GM18520 (cell line): Measurements from ENCODE around the gene VCAM1.

Experiments
- ATAC-seq: cut with Tn5 transposase; IDR thresholded peaks from one replicate; pipeline ENCODE4 v1.9.1; 2021; ENCODE audit not compliant: unreplicated experiment

VCAM1 gene

GRCh38 chr1:100722221-100722620, 2.7 kb downstream of the VCAM1 start:
- no peak for ATAC-seq

- no peak for ATAC-seq
Measured at GRCh38 chr1:100724281-100724680, 4.7 kb downstream of the VCAM1 start.

GRCh38 chr1:100730130-100730529, 10.6 kb downstream of the VCAM1 start:
- no peak for ATAC-seq

GRCh38 chr1:100731309-100731708, 11.8 kb downstream of the VCAM1 start:
- no peak for ATAC-seq

- no peak for ATAC-seq
Measured at GRCh38 chr1:100731758-100732157, 12.2 kb downstream of the VCAM1 start.

- ATAC-seq, result no peak
Measured at GRCh38 chr1:100734676-100735075, 15.1 kb downstream of the VCAM1 start.

- no peak for ATAC-seq
Measured at GRCh38 chr1:100735244-100735643, 15.7 kb downstream of the VCAM1 start.

- no peak for ATAC-seq
Measured at GRCh38 chr1:100736324-100736723, 16.8 kb downstream of the VCAM1 start.

GRCh38 chr1:100736746-100737145, 17.2 kb downstream of the VCAM1 start:
- ATAC-seq, result no peak

GRCh38 chr1:100746542-100746932, 27.0 kb downstream of the VCAM1 start:
- ATAC-seq, result no peak

- no peak for ATAC-seq
Measured at GRCh38 chr1:100747771-100748170, 28.2 kb downstream of the VCAM1 start.

GRCh38 chr1:100750005-100750885, 30.7 kb downstream of the VCAM1 start:
- ATAC-seq, result no peak

GRCh38 chr1:100752791-100753190, 33.2 kb downstream of the VCAM1 start:
- ATAC-seq, result no peak

GRCh38 chr1:100757946-100758345, 38.4 kb downstream of the VCAM1 start:
- ATAC-seq, result no peak

GRCh38 chr1:100759188-100759587, 39.6 kb downstream of the VCAM1 start:
- ATAC-seq, result no peak

GRCh38 chr1:100760511-100760910, 41.0 kb downstream of the VCAM1 start:
- no peak for ATAC-seq

GRCh38 chr1:100762461-100762860, 42.9 kb downstream of the VCAM1 start:
- no peak for ATAC-seq

GRCh38 chr1:100767176-100767890, 47.8 kb downstream of the VCAM1 start:
- no peak for ATAC-seq

- no peak for ATAC-seq
Measured at GRCh38 chr1:100769323-100769722, 49.8 kb downstream of the VCAM1 start.

GRCh38 chr1:100769906-100770646, 50.5 kb downstream of the VCAM1 start:
- ATAC-seq, result no peak

- no peak for ATAC-seq
Measured at GRCh38 chr1:100773444-100773843, 53.9 kb downstream of the VCAM1 start.

- no peak for ATAC-seq
Measured at GRCh38 chr1:100774370-100774769, 54.8 kb downstream of the VCAM1 start.
